ENCODE measurements around the gene MESP2. TPM values are rescaled to one million over a fixed set of nuclear protein-coding genes. Genes with fewer than 3 reads are reported as not detected.

The MESP2 gene
- total and polyA plus RNA-seq, 3 donors from 2014 or later = 1.3 to 2.9 (median 2.2) TPM

DNA sequence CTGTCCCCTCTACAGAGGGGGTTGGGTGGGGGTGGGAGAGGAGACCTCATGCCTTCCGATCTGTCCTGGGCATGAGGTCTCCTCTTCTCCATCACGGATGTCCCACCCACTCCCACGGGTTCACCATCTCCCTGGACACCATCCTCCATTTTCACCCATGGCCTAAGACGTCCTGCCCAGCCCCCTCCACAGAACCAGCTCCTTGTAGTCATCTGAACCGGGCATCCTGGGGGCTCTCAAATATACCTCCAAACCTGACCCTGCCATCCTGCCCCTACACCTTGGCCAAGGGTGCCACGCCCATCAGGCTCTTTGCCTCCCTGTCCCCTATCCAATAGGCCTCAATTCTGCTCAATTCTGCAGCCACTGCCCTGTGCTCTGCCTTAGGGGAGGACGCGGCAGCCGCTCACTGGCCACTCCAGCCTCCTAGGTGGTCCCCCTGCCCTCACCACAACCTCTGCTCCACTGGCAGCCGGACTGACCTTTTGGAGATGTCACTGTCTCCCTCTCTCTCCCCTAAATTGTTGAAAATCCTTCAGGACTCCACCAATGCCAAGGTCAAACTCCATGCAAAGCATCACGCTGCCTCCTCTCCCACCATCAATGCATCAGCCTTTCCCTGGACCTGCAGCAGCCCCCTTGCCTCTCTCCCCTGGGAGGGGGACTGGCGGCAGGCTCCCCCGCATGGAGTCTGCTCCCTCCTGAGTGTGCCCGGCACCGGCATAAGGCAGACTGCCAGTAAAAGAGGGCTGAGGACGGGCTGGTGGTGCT is 47.9 kb downstream of the MESP2 start:
- Histone ChIP-seq H3K27me3 (no peaks in the 10 kb centered on the region), H3K4me1 (peaks cover 10% of the 10 kb centered on the region), H3K27ac (no peak overlapping the region), H3K4me3 (no peak overlapping the region), H3K36me3 (ENCODE audit: low read depth, missing control alignments) (no peaks in the 10 kb centered on the region), H3K9me3 (no peaks in the 10 kb centered on the region)
- intact Hi-C loops (cut with DNase I; ENCODE audit: low total_unique reads) = no loop called here
- TF ChIP-seq POLR2A (IDR thresholded peaks at IDR 0.05) = no peak
- TF ChIP-seq, protein P1, sequence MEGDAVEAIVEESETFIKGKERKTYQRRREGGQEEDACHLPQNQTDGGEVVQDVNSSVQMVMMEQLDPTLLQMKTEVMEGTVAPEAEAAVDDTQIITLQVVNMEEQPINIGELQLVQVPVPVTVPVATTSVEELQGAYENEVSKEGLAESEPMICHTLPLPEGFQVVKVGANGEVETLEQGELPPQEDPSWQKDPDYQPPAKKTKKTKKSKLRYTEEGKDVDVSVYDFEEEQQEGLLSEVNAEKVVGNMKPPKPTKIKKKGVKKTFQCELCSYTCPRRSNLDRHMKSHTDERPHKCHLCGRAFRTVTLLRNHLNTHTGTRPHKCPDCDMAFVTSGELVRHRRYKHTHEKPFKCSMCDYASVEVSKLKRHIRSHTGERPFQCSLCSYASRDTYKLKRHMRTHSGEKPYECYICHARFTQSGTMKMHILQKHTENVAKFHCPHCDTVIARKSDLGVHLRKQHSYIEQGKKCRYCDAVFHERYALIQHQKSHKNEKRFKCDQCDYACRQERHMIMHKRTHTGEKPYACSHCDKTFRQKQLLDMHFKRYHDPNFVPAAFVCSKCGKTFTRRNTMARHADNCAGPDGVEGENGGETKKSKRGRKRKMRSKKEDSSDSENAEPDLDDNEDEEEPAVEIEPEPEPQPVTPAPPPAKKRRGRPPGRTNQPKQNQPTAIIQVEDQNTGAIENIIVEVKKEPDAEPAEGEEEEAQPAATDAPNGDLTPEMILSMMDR (IDR thresholded peaks at IDR 0.05) = no peak
- DNase-seq = no peak
- 85% methylated on average over 16 of the region's 16 CpGs for WGBS, 2 donors

DNA sequence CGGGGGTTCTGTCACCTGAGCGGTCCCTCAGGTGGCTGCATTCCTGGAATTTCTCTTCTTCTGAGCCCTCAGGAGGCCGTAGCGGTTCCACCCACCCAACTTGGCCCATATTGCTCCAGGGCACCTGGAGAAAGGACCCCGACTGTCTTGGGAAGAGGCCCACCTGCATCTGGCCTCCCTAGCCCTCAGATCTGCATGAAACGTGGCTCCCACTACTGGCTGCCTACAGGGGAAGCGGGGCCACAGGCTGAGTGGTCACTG is 48.4 kb downstream of the MESP2 start:
- intact Hi-C loops (cut with DNase I; ENCODE audit: low total_unique reads) = no loop called here

GRCh38 chr15:89825271-89825940 is 49.3 kb downstream of the MESP2 start:
- no peak overlapping the region for H3K4me3 ChIP-seq
- no peaks in the 10 kb centered on the region for H3K36me3 ChIP-seq (ENCODE audit: low read depth, missing control alignments)
- TF ChIP-seq POLR2A (IDR thresholded peaks at IDR 0.05) = no peak
- TF ChIP-seq, protein P1 (IDR thresholded peaks at IDR 0.05) = no peak
- intact Hi-C loops (cut with DNase I; ENCODE audit: low total_unique reads) = no loop called here
- 89 to 91% methylated on average over 9 to 10 of the region's 10 CpGs for WGBS, 2 donors
- peaks cover 12% of the 10 kb centered on the region for H3K4me1 ChIP-seq
- DNase-seq = no peak
- H3K9me3 ChIP-seq = no peaks in the 10 kb centered on the region
- no peak overlapping the region for H3K27ac ChIP-seq
- H3K27me3 ChIP-seq = no peaks in the 10 kb centered on the region

More for the DNA sequence above, 48.4 kb downstream of the MESP2 start:
- Histone ChIP-seq H3K9me3 (no peaks in the 10 kb centered on the region), H3K27ac (no peak overlapping the region), H3K4me1 (peaks cover 12% of the 10 kb centered on the region), H3K27me3 (no peaks in the 10 kb centered on the region), H3K36me3 (ENCODE audit: low read depth, missing control alignments) (no peaks in the 10 kb centered on the region), H3K4me3 (no peak overlapping the region)
- 92 to 100% methylated on average over 1 to 7 of the region's 7 CpGs for WGBS, 2 donors
- TF ChIP-seq, protein P1 (IDR thresholded peaks at IDR 0.05) = no peak
- TF ChIP-seq POLR2A (IDR thresholded peaks at IDR 0.05) = no peak
- no peak for DNase-seq

DNA sequence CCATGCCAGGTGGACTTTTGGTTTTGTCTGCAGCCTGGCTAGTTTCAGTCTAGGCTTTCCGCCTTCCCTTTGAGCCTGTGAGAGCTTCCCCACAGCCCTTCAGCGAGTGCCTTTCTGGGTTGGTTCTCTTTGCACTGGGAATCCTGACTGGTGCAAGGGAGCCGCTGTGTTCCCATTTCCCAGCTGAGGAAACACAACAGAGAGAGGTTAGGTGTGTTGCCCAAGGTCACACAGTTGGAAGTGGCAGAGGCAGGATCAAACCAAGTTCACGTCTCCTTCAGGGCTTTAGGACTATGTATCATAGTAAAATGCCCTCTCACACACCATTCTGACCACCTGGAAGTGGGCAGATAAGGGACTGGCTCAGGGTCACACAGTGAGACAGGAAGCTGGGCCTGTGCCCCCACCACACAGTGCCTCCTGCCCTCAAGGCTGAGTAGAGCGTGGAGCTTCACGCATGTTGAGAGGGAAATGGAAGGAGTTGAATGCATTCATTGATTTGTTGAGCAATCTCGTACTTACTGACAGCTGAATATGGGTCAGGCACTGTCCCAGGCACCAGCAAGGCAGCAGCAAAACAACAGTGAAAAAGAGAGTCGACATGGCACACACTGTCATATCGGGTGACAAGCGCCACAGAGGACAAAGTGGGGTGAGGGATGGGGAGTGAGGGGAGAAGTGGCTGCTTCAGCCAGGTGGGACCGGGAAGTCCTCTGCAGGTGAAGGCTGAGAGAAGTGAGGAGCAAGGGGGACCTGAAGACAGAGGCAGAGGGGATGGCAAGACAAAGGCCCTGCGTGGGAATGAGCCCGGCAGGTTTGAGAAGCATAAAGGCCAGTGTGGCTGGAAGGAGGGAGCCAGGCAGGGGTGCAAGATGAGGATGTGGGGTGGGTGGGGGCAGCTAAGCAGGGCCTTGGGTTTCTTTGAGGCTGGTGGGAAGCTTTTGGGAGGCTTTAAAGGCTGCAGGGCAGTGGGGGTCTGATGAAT is 50.8 kb downstream of the MESP2 start:
- DNase-seq = no peak
- Histone ChIP-seq H3K4me3 (no peak overlapping the region), H3K36me3 (ENCODE audit: low read depth, missing control alignments) (no peaks in the 10 kb centered on the region), H3K27me3 (no peaks in the 10 kb centered on the region), H3K27ac (no peak overlapping the region), H3K4me1 (peaks cover 12% of the 10 kb centered on the region), H3K9me3 (no peaks in the 10 kb centered on the region)
- TF ChIP-seq POLR2A (IDR thresholded peaks at IDR 0.05) = no peak
- TF ChIP-seq, protein P1 (IDR thresholded peaks at IDR 0.05) = no peak
- WGBS, 2 donors = 81 to 94% methylated on average over 11 to 13 of the region's 13 CpGs
- intact Hi-C loops (cut with DNase I; ENCODE audit: low total_unique reads) = no loop called here
